Skin of body (tissue), 2 donors: ENCODE results near the gene LBP. TPM values are rescaled to one million over a fixed set of nuclear protein-coding genes. Genes with fewer than 3 reads are reported as not detected.
"Not testable (repeated sequence)": the region's sequence is repeated elsewhere in the genome, so short reads cannot be mapped to it uniquely, and the experiment has no call there.

ENCODE experiments used
- DNase-seq: peaks from one replicate; lab custom pipeline; 2025; lab: John Stamatoyannopoulos, UW
- total RNA-seq: library from RNA; depleted of rRNA; stranded (reverse); fragments of >200 nt; gene quantifications from one replicate; pipeline ENCODE4 v1.2.3, GENCODE V29; 2014

Gene LBP, protein sequence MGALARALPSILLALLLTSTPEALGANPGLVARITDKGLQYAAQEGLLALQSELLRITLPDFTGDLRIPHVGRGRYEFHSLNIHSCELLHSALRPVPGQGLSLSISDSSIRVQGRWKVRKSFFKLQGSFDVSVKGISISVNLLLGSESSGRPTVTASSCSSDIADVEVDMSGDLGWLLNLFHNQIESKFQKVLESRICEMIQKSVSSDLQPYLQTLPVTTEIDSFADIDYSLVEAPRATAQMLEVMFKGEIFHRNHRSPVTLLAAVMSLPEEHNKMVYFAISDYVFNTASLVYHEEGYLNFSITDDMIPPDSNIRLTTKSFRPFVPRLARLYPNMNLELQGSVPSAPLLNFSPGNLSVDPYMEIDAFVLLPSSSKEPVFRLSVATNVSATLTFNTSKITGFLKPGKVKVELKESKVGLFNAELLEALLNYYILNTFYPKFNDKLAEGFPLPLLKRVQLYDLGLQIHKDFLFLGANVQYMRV
- total RNA-seq, result 0.30 TPM

DNA sequence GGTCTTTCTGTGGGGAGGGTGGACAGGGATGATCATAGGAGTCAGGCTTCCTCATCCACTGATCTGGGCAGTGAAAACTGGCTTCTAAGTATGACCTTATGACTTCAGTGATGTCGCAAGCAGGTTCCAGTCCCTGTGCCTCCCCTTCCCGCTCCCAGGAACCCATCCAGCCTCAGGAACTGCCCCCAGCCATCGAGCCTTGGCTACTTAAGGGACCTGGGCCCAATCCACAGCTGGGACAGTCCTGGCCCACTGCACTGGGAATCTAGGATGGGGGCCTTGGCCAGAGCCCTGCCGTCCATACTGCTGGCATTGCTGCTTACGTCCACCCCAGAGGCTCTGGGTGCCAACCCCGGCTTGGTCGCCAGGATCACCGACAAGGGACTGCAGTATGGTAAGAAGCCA lies at the start of gene LBP:
Gene LBP (plus strand): TSS at position 236 of the 405 bp plus-strand sequence. CDS start 35 bp downstream, at position 271.
- DNase-seq, result no peak

DNA sequence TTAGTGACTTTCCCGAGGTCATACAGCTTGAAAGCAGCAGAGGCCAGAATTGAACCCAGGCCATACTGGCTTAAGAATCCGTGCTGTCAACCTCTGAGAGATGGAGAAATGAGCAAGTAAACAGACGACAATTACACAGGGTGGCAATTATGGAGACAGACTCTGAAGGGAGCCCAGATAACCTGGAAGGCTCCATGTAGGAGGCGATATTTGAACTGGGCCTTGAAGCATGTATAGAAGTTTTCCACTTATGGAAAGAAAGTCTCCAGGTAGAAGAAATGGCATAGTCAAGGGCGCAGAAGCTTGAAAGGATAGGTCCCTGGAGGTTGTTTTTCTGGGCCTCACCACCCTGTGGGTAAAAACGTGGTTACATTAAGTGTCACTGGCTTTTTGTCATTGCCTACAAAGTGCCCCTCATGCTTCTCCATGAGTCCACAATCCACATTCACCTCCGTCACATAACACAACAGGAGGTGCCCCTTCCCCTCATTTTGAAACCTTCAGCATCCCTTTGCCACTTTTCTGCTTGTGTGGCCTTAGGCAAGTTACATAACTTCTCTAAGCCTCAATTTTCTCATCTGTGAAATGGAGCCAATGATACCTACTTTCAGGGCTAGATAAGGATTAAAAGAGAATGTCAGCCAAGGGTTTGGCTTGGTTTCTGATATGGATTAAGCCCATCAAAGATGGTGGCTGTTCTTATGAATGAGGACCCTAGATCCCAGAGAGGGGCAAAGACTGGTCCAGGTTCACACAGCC lies 48.2 kb upstream of the LBP start:
- DNase-seq, result no peak

DNA sequence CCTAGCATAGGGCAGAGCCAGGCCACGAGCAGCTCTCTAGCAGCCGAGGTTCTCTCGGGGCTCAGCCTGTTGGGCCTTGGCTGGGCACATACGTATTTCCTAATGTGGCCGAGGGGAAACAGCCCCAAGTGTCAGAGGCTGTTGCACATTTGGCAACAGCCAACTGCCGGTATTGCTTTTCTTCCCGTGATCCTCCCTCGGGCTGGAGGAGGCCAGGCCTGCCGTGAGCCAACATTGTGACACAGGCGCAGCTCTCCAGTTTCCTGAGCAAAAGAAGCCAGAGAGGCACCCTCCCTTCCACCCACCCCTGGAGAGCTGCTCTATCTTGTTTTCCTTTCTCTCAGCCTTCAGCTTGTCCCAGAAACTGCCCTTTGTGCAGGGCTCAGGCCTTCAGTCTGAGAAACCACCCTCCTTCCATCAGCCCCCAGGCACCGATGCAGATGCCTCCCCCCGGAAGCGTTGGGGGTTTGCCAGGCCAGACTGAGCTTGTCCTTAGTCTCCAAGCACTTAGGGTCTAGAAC lies 47.5 kb upstream of the LBP start:
- DNase-seq, result no peak

DNA sequence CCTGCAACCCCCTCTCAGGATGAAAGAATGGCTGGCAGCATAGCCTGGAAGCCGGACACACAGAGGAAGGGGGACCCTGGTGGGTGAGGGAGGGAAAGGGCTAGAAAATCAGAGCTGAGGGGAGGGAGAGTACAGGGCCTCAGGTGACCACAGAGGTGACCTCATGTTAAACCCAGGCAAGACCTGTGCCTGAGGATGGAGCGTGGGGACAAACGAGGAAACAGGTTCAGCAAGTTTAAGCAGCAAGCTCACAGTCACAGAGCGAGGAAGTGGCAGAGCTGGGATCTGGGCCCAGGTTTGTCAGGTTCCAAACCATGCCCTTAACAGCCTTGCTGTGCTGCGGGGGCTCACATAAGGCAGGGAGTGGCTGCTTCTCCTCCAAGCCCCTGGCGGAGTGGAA lies 46.3 kb upstream of the LBP start:
- no peak for DNase-seq

DNA sequence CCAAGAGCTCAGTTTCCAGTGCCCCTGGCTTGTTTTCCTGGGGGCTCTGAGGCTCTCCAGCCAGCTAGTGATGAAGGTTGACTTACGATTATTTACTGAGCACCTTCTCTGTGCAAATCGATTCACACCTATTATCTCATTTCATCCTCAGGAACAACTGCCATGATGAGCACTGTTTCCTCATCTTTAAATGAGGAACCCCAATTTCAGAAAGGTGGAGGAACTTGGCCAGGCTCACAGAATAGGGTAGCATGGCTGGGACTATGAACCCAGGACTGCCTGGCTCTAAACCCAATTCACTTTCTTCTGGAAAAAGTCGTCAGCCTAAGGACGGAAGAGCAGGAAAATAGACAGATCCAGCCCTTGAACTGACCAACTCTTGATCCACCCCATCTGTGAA lies 45.8 kb upstream of the LBP start:
- DNase-seq, result no peak

DNA sequence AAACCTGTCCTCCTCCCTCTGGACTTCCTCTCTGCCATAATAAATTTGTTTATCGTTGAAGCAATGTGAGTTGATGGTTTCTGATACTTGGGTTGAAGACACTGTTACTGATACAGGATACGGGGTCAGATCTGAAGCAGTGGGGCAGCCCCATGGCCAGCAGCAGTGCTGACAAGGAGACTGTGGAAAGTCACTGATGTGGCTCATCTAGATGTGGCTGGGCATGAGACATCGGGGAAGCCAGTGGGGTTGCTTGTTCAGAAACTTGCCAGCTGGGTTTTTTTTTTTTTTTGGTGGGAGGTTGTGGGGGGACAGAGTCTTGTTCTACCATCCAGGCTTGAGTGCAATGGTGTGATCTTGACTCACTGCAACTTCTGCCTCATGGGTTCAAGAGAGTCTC lies 45.0 kb upstream of the LBP start:
- no peak for DNase-seq

DNA sequence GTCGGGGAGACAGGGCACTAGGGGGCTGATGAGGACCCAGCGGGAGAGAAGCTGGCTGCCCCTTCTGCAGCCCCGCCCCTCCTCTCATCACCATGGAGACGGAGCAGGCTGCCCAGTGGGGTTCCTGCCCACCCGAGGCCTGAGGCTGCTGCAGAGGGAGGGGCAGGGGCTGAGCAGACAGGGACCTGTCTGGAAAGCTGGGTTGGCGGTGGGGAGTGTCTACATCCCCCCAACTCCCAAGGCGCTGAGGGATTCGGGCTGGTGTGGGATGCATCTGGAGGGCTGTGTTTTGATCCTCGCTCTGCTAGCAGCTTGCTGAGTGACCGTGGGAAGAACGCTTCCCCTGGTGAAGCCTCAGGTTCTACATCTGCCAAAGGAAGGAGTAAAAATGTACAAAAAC lies 43.5 kb upstream of the LBP start:
- no peak for DNase-seq

DNA sequence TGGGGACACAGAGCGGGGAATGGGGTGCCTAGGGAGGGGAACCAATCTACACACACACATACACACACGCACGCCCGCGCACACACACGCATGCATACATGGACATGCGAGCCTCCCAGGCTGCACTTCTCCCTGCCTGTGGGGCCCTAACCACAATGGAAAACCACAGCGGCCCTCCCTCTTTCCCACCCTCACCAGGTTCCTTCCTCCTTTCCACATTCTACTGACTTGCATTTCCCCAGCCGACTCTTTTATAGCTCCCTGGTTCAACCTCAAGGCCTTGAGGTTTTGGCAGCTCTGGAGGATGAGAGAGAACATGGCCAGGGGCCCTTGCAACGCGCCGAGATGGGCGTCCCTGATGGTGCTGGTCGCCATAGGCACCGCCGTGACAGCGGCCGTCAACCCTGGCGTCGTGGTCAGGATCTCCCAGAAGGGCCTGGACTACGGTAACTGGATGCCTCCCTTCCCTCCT lies 42.3 kb upstream of the LBP start, which contains the start of gene BPI:
Gene BPI (plus strand): TSS at position 249 of the 472 bp plus-strand sequence. CDS start 68 bp downstream, at position 317.
- DNase-seq, result no peak

DNA sequence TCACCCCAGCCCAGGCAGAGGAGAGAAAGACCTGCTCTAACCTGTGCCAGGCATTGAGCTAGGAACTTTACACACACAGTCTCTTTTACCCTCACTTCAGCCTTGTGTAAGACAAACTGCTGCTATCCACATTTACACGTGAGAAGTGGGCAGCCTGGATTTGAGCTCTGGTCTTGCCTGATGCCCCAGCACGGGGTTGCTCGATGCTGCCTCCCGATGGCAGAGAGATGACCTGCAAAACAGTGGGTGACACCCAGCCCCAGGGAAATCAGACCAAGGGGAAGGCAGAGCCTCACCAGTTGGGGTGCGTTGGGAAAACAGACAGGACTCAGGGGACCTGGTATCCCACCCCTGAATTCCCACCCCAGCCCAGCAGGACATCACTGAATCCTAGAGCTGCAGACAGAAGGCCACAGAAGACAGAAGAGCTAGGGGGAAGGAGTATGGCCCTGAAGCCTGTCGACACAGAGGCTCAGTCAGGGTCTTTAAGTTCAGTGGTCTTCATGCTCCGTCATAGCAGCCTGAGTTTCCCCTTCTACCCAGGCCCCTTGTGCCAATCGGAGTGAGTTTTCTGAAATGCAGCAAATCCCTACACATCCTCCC lies 41.3 kb upstream of the LBP start:
- no peak for DNase-seq

DNA sequence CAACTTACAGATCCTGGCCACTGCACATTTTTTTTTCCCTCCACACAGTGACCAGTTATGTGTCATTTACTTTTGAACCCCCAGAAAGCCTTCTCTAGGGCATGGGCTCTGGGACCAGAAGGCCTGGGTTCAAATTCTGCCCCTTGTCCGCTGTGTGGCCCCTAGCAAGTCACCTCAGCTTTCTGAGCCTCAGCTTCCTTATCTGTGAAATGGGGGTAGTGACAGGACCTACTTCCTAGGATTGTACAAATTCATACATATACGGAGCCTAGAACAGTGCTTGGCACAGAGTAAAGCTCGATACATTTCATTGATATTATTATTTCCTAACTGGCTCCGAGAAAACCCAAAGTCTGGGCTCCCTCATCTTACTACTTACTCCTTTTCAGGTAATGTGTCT lies 40.7 kb upstream of the LBP start:
- no peak for DNase-seq

DNA sequence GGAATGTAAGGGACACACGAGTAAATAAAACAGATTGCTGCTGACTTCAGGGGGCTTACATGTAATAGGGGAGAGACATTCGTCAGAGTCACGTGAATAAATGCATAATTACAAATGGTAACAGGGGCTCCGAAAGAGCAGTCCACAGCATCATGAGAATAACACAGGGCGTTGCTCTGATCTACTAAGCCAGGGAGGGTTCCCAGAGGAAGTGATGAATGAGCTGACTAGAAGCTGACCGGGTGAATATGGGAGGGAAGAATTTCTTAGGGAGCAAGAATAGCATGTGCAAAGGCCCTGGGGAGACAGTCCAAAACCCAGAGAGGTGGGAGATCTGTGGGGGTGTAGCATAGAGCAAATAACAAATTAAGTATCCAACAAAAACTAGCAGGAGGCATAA lies 39.9 kb upstream of the LBP start:
- no peak for DNase-seq

DNA sequence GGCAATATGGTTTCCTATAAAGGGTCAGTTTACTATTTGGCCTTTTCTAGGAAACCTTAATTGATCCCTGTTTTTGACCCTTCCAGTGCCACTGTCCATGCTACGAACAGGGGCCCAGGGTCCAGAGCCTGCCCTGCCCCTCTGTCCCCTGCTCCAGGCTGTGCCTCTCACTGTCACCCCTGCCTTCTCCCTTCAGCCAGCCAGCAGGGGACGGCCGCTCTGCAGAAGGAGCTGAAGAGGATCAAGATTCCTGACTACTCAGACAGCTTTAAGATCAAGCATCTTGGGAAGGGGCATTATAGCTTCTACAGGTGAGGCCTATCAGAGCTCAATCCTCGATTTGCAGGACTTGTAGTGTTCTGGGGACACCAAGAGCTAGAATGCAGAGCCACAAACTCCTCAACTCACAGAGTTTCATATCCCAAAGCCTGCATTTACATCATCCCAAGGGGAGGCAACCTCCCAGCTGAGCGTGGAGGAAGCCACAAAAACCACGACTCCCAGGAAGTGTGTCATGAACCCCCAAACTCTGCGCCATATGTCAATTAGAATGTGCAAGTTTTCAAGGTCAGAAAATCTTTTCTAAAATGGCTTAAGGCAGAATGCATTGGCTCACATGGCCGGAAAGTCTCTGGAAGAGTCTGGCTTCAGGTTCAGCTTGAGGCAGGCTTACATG lies 38.8 kb upstream of the LBP start:
- no peak for DNase-seq

DNA sequence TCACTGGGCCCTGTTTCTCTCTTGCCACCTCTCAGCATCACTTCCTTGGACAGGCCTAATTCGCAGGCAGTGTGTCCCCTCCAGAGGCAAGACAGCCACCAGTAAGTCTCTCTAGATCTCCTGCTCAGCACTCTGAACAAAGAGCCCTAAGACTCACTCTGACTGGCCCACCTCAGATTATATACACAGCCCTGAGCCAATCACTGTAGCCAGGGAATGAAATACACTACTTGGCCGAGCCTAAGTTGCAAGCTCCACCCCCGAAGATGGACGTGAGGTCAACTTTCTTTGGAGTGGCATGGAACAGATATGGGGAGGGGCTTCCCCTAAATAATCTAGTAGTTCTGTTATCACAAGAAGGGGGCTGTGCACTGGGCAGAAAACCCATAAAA lies 38.2 kb upstream of the LBP start:
- DNase-seq, result no peak

DNA sequence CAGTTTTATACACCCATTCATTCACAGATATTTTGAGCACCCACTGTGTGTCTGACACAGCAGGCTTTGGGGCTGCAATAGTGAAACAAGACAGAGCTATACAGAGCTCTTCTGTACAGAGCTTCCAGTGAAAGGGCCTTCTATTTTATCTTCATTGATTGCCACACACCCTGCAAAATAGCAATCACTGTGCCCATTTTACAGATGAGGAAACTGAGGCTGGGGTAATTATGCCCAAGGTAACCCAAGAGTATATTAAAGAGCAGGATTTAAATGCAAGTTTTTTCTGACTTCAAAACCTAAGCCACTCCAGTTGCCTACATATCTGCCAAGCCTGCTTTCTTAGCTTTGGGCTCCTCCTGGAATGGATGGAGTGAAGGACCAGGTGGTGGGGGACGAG lies 37.8 kb upstream of the LBP start:
- DNase-seq, result no peak

DNA sequence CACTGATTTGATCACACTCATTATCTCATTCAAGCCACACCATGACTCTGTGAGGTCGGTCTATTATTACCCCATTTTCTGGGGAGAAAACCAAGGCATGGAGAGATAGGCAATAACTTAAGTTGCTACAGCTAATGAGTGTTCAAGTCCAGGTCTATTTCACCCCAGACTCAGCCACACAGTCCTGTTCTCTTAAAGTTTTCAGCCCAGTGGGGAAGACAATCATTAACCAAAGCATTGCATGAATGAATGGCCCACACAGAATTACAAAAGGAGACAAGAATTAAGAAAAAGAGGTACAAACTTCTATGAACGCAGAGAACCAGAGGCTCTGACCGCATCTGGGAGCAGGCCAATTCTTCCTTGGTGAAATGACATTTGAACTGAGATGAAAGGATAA lies 35.2 kb upstream of the LBP start:
- no peak for DNase-seq

DNA sequence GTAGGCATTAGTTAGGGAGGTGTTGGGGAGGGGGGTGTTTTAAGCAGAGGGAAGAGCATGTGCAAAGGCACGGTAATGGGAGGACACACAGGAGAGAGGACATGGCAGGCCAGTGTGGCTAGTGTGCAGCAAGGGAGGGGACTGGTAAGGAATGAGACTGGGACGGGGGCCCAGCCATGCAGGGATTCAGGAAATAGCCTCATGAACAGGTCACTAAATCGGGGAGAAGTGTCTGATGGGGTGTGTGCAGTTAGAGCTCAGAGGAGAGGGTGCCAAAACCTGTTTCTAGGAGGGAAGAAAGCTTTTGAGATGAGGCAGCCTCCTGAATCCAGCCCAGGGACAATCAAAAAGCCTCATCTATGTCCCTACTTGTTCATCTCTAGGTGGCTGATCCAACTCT lies 34.8 kb upstream of the LBP start:
- no peak for DNase-seq

DNA sequence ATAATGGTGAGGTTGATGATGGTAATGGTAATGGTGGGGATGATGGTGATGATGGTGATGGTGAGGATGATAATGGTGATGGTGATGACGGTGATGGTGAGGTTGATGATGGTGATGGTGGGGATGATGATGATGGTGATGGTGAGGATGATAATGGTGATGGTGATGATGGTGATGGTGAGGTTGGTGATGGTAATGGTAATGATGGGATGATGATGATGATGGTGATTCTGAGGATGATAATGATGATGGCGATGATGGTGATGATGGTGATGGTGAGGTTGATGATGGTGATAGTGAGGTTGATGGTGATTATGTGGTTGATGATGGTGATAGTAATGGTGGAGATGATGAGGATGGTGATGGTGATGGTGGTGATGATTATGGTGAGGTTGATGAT lies 32.6 kb upstream of the LBP start:
- no peak for DNase-seq

DNA sequence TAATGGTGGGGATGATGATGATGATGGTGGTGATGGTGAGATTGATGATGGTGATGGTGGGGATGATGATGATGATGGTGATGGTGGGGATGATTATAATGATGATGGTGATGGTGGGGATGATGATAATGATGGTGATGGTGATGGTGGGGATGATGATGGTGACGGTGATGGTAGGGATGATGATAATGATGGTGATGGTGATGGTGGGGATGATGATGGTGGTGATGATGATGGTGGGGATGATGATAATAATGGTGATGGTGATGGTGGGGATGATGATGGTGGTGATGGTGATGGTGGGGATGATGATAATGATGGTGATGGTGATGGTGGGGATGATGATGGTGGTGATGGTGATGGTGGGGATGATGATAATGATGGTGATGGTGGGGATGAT lies 31.9 kb upstream of the LBP start:
- not testable (repeated sequence) for DNase-seq

DNA sequence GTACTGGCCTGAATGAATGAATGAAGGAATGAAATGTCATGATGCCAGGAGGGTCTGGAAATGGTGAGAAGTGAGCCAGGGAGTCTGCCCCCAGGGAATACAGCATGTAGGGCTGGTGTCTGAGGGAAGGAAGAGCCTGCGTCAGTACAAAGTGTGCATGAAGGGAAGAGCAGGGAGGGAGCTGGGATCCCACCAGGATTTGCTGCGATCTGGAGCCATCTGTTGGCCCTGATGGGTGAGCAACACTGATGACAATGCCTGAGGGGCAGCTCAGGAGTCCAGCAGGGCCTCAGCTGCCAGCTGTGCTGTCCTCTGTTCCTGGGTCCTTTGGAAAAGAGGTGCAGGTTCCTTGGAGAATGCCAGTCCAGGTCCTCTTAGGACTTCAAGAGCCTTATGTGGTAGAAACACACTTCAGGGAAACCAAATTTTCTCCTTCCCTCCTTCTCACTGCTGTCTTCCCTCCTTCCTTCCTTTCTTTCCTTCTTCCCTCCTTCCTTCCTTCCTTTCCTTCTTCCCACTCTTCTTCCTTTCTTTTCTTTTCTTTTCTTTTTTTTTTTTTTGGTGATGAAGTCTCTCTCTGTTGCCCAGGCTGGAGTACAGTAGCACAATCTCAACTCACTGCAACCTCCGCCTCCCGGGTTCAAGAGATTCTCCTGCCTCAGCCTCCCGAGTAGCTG lies 30.9 kb upstream of the LBP start:
- no peak for DNase-seq

DNA sequence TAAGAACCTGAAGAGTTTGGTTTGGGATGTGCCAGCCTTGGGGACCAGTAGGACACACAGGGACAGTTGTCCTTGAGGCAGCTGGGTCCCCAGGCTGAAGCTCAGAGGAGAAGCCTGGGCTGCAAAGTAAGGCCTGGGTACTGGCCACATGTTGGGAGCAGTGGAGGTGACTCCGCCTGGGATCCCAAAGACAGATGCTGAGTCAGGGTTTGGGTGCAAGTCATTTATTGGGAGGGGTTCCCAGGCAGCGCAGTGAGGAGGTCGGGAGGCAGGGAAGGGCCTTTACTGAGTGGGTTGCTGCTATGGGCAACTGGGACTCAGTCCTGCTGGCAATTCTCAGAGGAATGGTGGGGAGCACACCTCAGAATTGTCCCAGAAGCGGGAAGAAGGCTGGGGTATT lies 29.9 kb upstream of the LBP start:
- DNase-seq, result no peak

DNA sequence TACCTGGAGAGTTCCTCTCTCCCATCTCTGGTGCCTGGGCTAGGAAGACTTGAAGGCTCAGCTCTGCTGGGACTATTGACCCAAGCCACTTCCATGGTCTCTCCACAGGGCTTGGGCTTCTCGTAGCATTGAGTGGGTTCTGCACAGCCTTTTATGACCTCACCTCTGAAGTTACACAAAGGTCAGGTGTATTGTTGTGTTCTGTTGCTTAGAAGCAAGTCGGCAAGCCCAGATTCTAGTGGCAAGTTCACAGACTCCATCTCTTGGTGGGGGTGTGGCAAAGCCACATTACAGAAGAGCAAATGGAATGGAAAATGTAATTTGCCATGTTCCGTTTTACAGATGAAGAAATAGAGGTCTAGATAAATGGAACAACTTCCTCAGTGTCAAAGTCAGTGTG lies 28.9 kb upstream of the LBP start:
- no peak for DNase-seq
